ENCODE data around the gene KAZN. TPM values are rescaled to one million over a fixed set of nuclear protein-coding genes. Genes with fewer than 3 reads are reported as not detected.

Gene KAZN
- total and polyA plus RNA-seq, 12 donors, result 1.1 to 6.5 (median 1.9) TPM

- H3K27ac ChIP-seq, result no peak overlapping the region
- no peak for DNase-seq
- H3K9me3 ChIP-seq, result peaks cover 0 to 8% (median 5%) of the 10 kb centered on the region in 11 donors
- H3K27me3 ChIP-seq, result no peaks in the 10 kb centered on the region
- intact Hi-C loops (cut with DNase I), result no loop called here
- ATAC-seq, result no peak
- TF ChIP-seq CTCF (IDR thresholded peaks at IDR 0.05), result no peak
- H3K36me3 ChIP-seq, result peaks cover 0 to 13% (median 0%) of the 10 kb centered on the region in 9 donors
- no peak overlapping the region for H3K4me3 ChIP-seq
- peaks cover 0 to 13% (median 0%) of the 10 kb centered on the region in 9 donors for H3K4me1 ChIP-seq
- WGBS, 2 donors, result 64 to 70% methylated on average over 11 of the region's 11 CpGs
These were observed 358.2 kb downstream of the KAZN start for GRCh38 chr1:14956579-14957195.

- ATAC-seq (no peak), DNase-seq (no peak)
- WGBS, 2 donors, result 88 to 93% methylated on average over 33 of the region's 33 CpGs
- H3K9me3 ChIP-seq, result peaks cover 0 to 10% (median 5%) of the 10 kb centered on the region in 11 donors
- H3K4me1 ChIP-seq, result peaks cover 0 to 13% (median 0%) of the 10 kb centered on the region in 9 donors
- intact Hi-C loops (cut with DNase I), result no loop called here
- no peak overlapping the region for H3K27ac ChIP-seq
- no peak for TF ChIP-seq CTCF (IDR thresholded peaks at IDR 0.05)
- no peaks in the 10 kb centered on the region for H3K27me3 ChIP-seq
- peaks cover 0 to 18% (median 0%) of the 10 kb centered on the region in 9 donors for H3K36me3 ChIP-seq
- H3K4me3 ChIP-seq, result no peak overlapping the region
These were observed 359.1 kb downstream of the KAZN start for GRCh38 chr1:14957375-14958098.

- no peak for TF ChIP-seq CTCF (IDR thresholded peaks at IDR 0.05)
- H3K36me3 ChIP-seq, result peaks cover 0 to 25% (median 0%) of the 10 kb centered on the region in 9 donors
- DNase-seq (no peak), ATAC-seq (no peak)
- peaks cover 0 to 10% (median 5%) of the 10 kb centered on the region in 11 donors for H3K9me3 ChIP-seq
- no peaks in the 10 kb centered on the region for H3K27me3 ChIP-seq
- intact Hi-C loops (cut with DNase I), result no loop called here
- 85 to 87% methylated on average over 19 of the region's 19 CpGs for WGBS, 2 donors
- H3K4me3 ChIP-seq, result no peak overlapping the region
- H3K27ac ChIP-seq, result no peak overlapping the region
- peaks cover 0 to 13% (median 0%) of the 10 kb centered on the region in 9 donors for H3K4me1 ChIP-seq
These were observed 360.0 kb downstream of the KAZN start for GRCh38 chr1:14958249-14959058.

GRCh38 chr1:14959059-14959694 is 360.7 kb downstream of the KAZN start:
- Histone ChIP-seq H3K9me3 (peaks cover 0 to 5% (median 0%) of the 10 kb centered on the region in 11 donors), H3K4me1 (peaks cover 0 to 13% (median 0%) of the 10 kb centered on the region in 9 donors), H3K4me3 (no peak overlapping the region), H3K27me3 (no peaks in the 10 kb centered on the region), H3K27ac (no peak overlapping the region), H3K36me3 (peaks cover 0 to 25% (median 0%) of the 10 kb centered on the region in 9 donors)
- no peak for ATAC-seq
- intact Hi-C loops (cut with DNase I), result no loop called here
- 89 to 90% methylated on average over 14 of the region's 14 CpGs for WGBS, 2 donors
- no peak for DNase-seq
- no peak for TF ChIP-seq CTCF (IDR thresholded peaks at IDR 0.05)
